Embryonic facial prominence (tissue), 1 donor: ENCODE data around the gene ZNF490.
"Not testable (repeated sequence)": the region's sequence is repeated elsewhere in the genome, so short reads cannot be mapped to it uniquely, and the experiment has no call there.

Experiments
- DNase-seq: peaks from one replicate; pipeline ENCODE4 v3.0.0-alpha.2; 2016; ENCODE audit errors: extremely low spot score

The ZNF490 gene

DNA sequence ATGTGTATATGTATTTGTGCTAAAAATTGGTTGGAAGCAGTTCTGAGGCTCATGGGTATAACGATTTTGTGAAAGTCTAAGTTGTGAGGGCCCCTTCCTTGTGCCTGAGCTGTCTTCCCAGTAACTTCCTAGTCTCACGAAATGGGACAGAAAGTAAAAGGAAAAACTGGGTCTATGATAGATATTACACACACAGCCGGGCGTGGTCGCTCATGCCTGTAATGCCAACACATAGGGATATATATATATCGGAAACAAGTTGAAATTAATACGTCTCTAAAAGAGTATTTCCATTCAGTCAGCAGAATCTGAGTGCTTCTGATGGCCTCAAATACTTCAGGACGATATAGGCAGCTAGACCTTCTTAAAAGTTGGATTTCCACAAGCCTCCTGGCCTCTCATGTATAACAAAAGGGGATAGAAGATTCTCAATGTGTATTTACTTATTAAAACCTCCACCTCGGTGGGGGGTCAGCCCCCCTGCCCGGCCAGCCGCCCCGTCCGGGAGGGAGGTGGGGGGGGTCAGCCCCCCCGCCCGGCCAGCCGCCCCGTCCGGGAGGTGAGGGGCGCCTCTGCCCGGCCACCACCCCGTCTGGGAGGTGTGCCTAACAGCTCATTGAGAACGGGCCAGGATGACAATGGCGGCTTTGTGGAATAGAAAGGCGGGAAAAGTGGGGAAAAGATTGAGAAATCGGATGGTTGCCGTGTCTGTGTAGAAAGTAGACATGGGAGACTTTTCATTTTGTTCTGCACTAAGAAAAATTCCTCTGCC is 10.8 kb upstream of the ZNF490 start:
- not testable (repeated sequence) for DNase-seq

DNA sequence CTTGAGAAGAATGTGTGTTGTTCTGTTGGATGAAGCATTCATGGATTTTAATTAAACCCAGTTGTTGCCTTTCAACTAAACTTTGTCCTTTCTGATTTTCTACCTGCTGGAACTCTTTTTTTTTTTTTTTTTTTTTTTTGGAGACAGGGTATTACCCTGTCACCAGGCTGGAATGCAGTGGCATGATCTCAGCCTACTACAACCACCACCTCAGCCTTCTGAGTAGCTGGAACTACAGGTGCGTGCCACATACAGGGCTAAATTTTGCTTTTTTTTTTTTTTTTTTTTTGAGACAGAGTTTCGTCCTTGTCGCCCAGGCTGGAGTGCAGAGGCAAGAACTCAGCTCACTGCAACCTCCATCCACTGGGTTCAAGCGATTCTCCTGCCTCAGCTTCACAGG is 7.0 kb upstream of the ZNF490 start:
- DNase-seq = no peak

DNA sequence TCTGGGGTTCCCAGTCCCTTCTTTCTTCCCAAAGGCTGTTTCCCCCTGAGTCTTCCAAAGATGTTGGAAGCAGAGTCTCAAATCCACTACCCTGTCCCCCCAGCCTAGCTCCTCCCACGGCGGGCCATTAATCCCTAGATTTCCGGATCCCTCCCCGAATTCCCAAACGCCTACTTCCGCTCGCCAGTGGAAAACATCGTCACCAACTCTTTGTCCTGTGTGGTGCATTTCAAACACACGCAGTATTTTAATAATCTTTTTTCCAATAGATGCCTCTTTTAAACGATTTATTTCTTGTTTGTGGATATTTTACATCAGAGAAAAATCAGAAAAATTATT is 717 bp upstream of the ZNF490 start:
- DNase-seq = peak; percentile 82

DNA sequence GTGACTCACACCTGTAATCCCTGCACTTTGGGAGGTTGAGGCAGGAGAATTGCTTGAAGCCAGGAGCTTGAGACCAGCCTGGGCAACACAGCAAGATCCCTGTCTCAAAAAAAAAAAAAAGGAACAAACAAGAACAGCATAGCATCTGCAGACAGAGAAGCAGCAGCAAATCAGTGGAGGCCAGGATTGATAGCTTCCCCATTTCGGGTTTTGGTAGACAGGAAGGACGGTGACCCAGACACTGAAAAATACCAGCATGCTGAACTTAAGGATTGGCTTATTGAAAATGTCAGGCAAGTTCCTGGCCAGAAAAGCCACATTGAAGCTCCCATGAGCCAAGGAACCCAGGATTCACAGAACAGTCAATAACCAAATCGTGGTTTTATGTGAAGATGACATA is 3.0 kb downstream of the ZNF490 start:
- DNase-seq = no peak

DNA sequence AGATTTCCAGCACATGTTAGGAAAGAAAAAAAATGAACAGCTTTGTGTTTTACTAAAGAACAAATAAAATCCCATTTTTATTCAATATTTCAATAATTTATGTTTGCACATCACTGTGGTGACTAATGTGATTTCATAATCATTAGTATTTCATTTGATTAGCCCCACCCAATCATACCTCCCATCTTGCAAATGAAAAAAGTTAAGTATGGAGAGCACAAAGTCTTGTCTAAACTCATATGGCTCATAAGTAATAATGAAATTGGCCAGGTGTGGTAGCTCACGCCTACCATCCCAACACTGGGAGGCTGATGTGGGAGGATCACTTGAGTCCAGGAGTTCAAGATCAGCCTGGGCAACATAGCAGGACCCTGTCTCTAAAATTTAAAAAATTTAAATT is 3.8 kb downstream of the ZNF490 start:
- no peak for DNase-seq

DNA sequence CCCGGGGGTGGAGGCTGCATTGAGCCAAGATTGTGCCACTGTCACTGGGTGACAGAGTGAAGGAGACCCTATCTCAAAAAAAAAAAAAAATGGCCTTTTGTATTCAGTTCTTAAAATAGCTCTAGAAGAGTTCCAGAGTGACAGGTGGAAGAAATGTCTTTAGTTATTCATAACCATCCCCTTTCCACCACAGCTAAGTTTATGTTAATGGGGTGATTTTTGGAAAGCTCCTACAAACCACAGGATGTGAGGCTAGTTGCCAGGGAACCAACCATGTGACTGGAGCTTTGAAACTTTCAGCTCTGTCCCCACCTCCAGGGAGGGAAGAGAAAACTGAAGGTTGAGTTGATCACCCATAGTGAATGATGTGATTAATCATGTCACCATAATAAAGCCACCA is 6.9 kb downstream of the ZNF490 start:
- DNase-seq = no peak

DNA sequence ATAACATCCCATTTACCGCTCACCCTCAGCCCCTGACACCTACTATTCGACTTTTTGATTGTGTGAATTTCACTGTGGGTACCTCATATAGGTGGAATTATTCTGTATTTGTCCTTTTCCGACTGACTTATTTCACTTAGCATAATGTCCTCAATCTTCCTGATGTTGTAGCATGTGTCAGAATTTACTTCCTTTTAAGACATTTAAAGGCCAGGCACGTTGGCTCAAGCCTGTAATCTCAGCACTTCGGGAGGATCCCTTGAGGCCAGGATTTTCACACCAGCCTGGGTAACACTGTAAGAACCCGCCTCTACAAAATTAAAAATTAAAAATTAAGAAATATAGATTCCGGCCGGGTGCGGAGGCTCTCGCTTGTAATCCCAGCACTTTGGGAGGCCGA is 13.0 kb downstream of the ZNF490 start:
- DNase-seq = no peak

DNA sequence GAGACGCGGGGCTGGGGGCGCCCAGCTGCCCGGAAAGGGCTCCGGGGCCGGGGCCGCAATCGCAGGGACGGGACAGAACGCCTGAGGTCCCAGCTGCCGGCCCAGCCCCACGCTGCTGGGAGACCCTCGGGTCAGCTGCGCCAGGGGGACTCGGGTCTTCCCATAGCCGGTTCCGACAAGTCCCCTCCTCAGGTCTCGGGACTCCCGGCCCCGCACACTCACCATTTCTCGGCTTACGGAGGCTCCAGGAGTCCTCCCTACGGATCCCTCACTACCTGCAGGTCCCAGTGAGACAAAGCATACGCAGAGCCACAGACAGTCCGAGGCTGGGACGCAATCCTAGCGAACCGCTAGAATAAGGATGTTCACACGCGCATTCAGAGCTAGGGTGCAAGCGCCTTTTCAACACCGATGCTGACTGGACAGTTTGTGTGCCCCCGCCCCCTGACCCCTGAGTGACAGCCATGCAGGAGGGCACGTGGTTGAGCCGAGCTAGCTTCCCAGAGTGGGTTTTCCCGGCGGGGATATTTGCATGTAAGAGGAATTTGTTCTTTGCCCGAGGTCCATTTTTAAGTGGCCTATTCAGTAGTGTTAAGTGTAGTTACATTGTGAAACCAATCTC is 13.6 kb downstream of the ZNF490 start:
- DNase-seq = no peak

DNA sequence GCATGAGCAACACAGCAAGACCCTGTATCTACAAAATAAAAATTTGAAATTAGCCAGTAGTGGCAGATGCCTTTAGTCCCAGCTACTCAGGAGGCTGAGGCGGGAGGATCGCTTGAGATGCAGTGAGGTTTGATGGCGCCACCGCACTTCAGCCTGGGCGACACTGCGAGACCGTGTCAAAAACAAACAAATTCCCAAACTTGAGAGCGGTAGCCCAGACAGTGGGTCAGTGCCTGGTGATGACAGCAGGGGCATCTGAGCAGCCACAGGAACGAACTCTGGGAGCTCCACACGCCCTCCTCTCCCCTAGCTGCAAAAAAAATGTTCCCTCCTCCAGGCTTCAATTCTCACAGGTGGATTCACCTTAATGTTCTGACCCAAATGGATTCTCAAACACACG is 14.1 kb downstream of the ZNF490 start:
- DNase-seq = no peak

DNA sequence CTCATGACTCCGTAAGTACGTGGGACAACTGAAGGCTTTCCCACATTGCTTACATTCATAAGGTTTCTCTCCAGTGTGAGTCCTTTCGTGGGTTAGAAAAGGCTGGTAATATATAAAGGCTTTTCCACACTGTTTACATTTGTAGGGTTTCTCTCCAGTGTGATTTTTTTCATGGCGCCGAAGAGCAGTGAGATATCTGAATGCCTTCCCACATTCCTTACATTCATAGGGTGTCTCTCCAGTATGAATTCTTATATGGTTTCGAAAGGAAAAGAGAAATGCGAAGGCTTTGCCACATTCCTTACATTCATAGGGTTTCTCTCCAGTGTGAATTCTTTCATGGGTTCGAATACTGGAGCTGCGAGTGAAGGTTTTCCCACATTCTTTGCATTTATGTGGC is 29.5 kb downstream of the ZNF490 start:
- DNase-seq = no peak

DNA sequence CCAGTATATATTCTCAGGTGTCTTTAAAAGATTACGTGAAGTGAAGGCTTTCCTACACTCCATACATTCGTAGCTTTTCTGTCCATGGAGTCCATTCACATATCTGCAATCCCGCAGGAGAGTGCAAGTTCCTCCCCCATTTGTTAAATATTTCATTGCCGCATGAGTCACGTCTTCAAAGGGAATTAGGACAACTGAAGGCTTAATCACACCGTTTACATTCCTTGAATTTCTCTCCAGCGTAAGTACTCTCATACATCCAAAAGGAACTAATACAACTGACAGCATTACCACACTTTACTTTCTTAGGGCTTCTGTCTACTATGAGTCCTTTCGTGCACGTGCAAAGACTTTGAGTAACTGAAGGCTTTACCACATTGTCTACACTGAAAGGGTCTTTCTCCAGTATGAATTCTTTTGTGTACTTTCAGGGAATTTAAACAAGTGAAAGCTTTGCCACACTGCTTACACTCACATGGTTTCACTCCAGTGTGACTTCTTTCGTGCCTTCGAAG is 30.4 kb downstream of the ZNF490 start:
- no peak for DNase-seq

DNA sequence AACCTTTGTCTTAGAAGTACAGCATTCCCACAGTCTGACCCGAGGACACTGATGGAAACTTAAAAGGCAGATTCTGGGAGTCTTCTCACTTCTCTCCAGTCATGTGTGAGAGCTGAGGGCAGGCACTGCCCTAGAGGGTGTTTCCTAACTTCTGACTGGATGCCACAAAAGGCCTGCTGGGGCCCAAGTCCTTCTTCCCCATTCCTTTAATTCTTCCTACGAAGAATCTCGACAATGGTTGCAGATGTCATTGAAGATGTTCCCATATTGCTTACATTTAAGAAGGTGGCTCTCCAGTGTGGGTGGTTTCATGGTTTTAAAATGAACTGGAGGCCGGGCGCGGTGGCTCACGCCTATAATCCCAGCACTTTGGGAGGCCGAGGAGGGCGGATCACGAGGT is 32.0 kb downstream of the ZNF490 start:
- no peak for DNase-seq

DNA sequence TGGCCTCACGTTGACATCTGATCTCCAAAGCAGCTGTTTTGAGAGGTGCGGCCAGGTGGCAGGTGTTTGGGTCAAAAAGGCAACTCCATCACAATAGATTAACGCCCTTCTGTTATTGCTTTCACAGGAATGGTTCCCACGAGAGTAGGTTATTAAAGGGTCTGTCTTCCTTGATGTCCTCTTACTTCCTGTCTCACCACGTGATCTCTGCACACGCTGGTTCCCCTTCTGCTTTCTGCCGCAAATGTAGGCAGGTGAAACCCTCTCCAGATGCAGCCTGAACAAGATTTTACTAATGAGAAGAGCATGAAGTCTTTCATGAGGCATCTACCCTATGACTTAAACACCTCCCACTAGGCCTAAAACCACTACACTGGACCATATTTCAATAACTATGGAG is 36.6 kb downstream of the ZNF490 start:
- no peak for DNase-seq

DNA sequence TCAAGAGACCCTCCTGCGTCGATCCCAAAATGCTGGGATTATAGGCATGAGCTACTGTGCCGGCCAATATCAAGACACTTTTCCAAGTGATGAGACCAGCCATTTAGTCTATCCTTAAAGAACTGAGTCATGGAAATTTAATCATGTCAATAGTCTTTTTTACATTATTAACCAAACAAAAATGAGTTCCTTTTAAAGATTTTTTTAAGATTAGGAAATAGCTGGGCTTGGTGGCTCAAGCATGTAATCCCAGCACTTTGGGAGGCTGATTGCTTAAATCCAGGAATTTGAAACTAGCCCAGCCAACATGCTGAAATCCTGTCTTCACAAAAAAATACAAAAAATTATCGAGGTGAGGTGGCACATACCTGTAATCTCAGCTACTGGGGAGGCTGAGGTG is 42.7 kb downstream of the ZNF490 start:
- DNase-seq = no peak

DNA sequence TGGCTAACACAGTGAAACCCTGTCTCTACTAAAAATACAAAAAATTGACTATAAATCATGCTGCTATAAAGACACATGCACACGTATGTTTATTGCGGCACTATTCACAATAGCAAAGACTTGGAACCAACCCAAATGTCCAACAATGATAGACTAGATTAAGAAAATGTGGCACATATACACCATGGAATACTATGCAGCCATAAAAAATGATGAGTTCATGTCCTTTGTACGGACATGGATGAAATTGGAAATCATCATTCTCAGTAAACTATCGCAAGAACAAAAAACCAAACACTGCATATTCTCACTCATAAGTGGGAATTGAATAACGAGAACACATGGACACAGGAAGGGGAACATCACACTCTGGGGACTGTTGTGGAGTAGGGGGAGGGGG is 44.2 kb downstream of the ZNF490 start:
- DNase-seq = not testable (repeated sequence)

DNA sequence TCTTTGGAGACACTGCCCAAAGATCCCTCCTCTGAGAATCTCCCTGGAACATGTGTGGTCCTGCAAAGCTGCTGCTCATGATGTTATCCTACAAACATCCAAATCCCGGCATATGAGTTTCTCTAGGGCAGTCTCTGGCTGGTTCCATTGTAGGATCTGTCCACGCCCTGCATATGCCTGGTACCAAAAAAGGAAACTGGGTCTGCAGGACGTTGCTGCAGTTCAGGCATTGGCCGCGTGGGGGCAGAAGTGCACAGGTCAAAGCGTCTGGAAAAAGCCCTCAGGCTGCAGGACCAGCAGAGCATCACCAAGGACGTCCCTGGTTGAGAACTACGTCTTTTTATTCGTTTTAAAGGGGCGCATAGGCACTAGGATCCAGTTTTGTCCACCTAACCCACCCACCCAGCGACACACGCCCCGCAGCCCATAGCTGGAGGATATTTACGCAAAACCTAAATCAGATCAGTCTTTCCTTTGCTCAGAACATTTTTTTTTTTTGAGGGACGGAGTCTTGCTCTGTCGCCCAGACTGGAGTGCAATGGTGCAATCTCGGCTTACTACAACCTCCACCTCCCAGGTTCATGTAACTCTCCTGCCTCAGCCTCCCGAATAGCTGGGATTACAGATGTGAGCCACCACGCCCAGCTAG is 46.5 kb downstream of the ZNF490 start:
- peak; percentile 59 for DNase-seq

DNA sequence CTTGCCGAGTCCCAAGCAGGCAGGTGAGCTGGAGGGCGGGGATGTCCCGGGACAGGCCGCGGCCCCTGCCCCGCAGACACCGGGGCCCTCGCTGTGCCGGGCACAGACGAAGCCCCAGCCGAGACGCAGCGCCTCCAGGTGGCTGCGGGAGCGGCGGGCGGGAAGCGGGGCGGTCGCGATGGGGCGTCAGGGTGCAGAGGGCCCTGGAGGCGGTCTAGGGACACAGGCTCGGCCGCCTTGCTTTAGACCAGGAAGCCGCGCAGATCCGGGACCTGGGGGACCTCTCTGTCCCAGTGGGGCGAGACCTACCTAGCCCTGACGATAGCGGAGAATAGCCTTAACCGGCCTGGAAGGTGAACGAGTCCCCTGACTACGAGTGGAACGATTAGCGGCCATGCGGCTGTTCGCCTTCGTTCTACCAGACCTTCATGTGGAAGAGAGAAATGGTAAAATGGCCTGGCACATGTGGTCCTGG is 55.1 kb downstream of the ZNF490 start:
- no peak for DNase-seq

DNA sequence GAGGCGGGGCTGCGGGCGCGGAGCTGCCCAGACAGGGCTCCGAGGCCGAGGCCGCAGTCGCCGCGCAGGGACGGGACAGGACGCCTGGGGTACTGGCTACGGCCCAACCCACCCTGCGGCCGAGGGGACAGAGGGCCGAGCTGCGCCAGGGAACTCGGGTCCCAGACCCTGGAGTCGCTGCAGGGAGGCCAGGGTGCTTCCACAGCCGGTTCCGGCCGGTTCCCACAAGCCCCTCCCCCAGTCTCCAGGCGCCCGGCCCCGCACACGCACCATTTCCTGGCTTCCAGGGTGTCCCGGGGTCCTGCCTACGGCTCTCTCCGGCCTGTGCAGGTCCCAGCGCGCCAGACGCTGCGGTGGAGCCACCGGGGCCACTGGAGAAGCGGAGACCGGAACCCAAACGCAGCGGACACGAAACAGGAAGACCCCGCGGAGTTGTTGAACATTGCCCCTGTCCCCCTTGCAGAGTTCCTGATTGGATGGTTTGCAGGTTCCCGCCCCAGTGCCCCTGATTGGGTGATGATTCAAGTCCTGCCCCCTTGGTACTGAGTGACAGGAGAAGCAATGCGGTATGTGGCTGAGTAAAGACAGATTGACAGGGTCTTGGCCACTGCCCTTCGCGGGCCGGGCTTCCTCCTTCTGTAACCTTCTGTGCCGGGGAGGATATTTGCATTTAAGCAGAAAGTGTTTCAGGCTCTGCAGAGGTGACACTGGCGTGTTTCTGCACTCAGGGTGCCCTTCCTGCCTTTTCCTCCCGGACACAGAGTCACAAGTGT is 59.4 kb downstream of the ZNF490 start, which contains the start of gene ZNF564:
Gene ZNF564, minus strand, starts transcription at position 423 of the 773 bp plus-strand sequence. Its CDS starts 150 bp downstream, at position 273.
- peak; percentile 97 for DNase-seq

DNA sequence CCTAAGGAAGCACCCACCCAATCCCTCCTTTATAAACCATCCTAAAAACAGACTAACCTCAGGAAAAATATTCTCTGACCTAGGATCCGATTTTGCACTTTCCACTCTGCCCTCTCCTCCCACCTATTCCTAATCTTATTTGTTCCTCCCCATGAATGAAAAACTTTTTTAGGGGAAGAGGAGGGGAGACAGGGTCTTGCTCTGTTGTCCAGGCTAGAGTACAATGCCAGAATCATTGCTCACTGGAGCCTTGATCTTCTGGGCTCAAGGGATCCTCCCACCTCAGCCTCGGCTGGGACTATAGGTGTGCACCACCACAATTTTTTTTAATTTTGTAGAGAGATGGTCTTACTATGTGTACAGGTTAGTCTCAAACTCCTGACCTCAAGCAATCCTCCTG is 63.7 kb downstream of the ZNF490 start:
- DNase-seq = no peak

DNA sequence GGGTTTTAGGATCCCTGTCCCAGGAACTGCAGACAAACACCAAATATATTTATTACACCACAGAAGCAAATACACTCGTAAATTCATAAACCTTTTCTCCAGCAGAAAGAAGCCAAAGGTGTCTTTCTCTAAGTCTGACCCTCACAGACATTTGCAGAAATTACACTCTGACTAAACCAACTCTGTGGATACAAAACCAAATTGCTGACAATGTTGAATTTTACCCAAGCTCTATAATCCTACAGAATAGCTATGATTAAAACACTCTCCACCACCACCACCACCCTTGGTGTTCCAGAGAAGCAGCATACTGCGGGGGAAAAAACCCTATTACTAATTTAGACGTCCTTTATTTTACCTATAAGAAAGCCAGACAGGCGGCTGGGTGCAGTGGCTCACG is 64.5 kb downstream of the ZNF490 start:
- no peak for DNase-seq

DNA sequence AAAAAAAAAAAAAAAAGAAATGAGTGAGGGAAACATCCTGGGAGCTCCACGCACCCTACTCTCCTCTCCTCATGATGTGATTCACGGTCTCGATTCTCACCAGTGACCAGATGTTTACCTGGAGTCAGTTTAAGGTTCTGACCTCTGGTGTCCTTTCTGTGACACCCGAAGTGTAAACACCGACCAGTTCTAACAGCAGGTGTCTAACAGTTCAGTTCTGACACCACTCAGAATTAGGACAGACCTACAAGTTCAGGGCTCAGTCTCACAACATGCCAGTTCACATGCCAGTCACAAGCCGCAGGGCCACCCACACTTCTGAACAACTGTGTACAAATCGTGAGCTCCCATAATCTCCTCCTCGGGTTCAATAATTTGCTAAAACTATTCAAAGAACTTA is 65.3 kb downstream of the ZNF490 start:
- DNase-seq = no peak

DNA sequence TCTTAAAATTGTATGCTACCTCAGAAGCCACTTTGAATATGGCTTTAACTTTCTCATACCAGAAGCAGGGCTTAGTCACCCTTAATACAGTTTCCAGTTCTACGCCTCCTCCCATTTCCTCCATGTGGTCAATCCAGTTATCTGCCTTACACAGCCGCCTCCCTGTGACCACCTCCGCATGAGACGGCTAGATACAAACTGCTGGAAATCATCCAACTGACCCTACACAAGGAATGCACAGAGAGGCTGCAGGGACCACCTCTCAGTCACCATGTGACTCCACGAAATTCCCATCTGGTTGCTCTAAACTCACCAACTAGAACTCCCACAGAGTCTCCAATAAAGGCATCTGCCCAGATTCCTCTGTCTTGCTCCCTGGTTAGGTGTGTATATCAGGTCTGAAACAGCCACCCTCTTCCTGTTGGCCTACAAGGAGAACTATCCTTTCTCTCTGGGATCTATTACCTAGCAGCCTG is 66.2 kb downstream of the ZNF490 start:
- no peak for DNase-seq
